ENCODE measurements around the gene ZCCHC14.

ZCCHC14 gene

GRCh38 chr16:87457061-87457611, 35.7 kb downstream of the ZCCHC14 start:
- H3K4me3 Mint-ChIP-seq, result no peak overlapping the region
- peaks cover 14% of the 10 kb centered on the region for H3K4me1 Mint-ChIP-seq (ENCODE audit: low read depth)
- intact Hi-C loops (cut with micrococcal nuclease), result no loop called here
- H3K9me3 Mint-ChIP-seq, result no peaks in the 10 kb centered on the region
- no peaks in the 10 kb centered on the region for H3K27me3 Mint-ChIP-seq
- H3K27ac Mint-ChIP-seq, result no peak overlapping the region
- peaks cover 74% of the 10 kb centered on the region for H3K36me3 Mint-ChIP-seq (ENCODE audit: low read depth)

- Mint-ChIP-seq H3K4me1 (ENCODE audit: low read depth) (peaks cover 8% of the 10 kb centered on the region), H3K4me3 (no peak overlapping the region), H3K27me3 (no peaks in the 10 kb centered on the region), H3K9me3 (no peaks in the 10 kb centered on the region), H3K27ac (no peak overlapping the region), H3K36me3 (ENCODE audit: low read depth) (peaks cover 82% of the 10 kb centered on the region)
- intact Hi-C loops (cut with micrococcal nuclease), result no loop called here
These were observed 38.4 kb downstream of the ZCCHC14 start for GRCh38 chr16:87454391-87454790.

- no peak overlapping the region for H3K27ac Mint-ChIP-seq
- H3K27me3 Mint-ChIP-seq, result no peaks in the 10 kb centered on the region
- peaks cover 82% of the 10 kb centered on the region for H3K36me3 Mint-ChIP-seq (ENCODE audit: low read depth)
- no peak overlapping the region for H3K4me3 Mint-ChIP-seq
- peaks cover 8% of the 10 kb centered on the region for H3K4me1 Mint-ChIP-seq (ENCODE audit: low read depth)
- intact Hi-C loops (cut with micrococcal nuclease), result no loop called here
- no peaks in the 10 kb centered on the region for H3K9me3 Mint-ChIP-seq
These were observed 39.5 kb downstream of the ZCCHC14 start for GRCh38 chr16:87453326-87453725.

GRCh38 chr16:87451563-87452210, 41.1 kb downstream of the ZCCHC14 start:
- H3K36me3 Mint-ChIP-seq (ENCODE audit: low read depth), result peaks cover 83% of the 10 kb centered on the region
- H3K4me3 Mint-ChIP-seq, result no peak overlapping the region
- no peaks in the 10 kb centered on the region for H3K27me3 Mint-ChIP-seq
- intact Hi-C loops (cut with micrococcal nuclease), result no loop called here
- H3K4me1 Mint-ChIP-seq (ENCODE audit: low read depth), result peaks cover 8% of the 10 kb centered on the region
- no peak overlapping the region for H3K27ac Mint-ChIP-seq
- no peaks in the 10 kb centered on the region for H3K9me3 Mint-ChIP-seq

- Mint-ChIP-seq H3K27me3 (no peaks in the 10 kb centered on the region), H3K36me3 (ENCODE audit: low read depth) (peaks cover 89% of the 10 kb centered on the region), H3K4me3 (no peak overlapping the region), H3K4me1 (ENCODE audit: low read depth) (peaks cover 2% of the 10 kb centered on the region), H3K9me3 (no peaks in the 10 kb centered on the region), H3K27ac (no peak overlapping the region)
- intact Hi-C loops (cut with micrococcal nuclease), result no loop called here
These were observed 44.0 kb downstream of the ZCCHC14 start for GRCh38 chr16:87448866-87449265.

- H3K27me3 Mint-ChIP-seq, result no peaks in the 10 kb centered on the region
- peaks cover 83% of the 10 kb centered on the region for H3K36me3 Mint-ChIP-seq (ENCODE audit: low read depth)
- no peak overlapping the region for H3K27ac Mint-ChIP-seq
- H3K9me3 Mint-ChIP-seq, result no peaks in the 10 kb centered on the region
- intact Hi-C loops (cut with micrococcal nuclease), result no loop called here
- H3K4me3 Mint-ChIP-seq, result no peak overlapping the region
- H3K4me1 Mint-ChIP-seq (ENCODE audit: low read depth), result no peaks in the 10 kb centered on the region
These were observed 45.5 kb downstream of the ZCCHC14 start for GRCh38 chr16:87447323-87447722.

GRCh38 chr16:87446479-87446878, 46.3 kb downstream of the ZCCHC14 start:
- no peak overlapping the region for H3K27ac Mint-ChIP-seq
- no peaks in the 10 kb centered on the region for H3K9me3 Mint-ChIP-seq
- intact Hi-C loops (cut with micrococcal nuclease), result no loop called here
- peaks cover 81% of the 10 kb centered on the region for H3K36me3 Mint-ChIP-seq (ENCODE audit: low read depth)
- no peaks in the 10 kb centered on the region for H3K4me1 Mint-ChIP-seq (ENCODE audit: low read depth)
- no peaks in the 10 kb centered on the region for H3K27me3 Mint-ChIP-seq
- H3K4me3 Mint-ChIP-seq, result no peak overlapping the region

GRCh38 chr16:87445486-87445885, 47.3 kb downstream of the ZCCHC14 start:
- intact Hi-C loops (cut with micrococcal nuclease), result no loop called here
- Mint-ChIP-seq H3K4me1 (ENCODE audit: low read depth) (peaks cover 6% of the 10 kb centered on the region), H3K36me3 (ENCODE audit: low read depth) (peaks cover 78% of the 10 kb centered on the region), H3K4me3 (no peak overlapping the region), H3K27ac (no peak overlapping the region), H3K27me3 (no peaks in the 10 kb centered on the region), H3K9me3 (no peaks in the 10 kb centered on the region)

GRCh38 chr16:87443964-87444363, 48.9 kb downstream of the ZCCHC14 start:
- H3K4me1 Mint-ChIP-seq (ENCODE audit: low read depth), result peaks cover 6% of the 10 kb centered on the region
- no peaks in the 10 kb centered on the region for H3K9me3 Mint-ChIP-seq
- H3K4me3 Mint-ChIP-seq, result no peak overlapping the region
- intact Hi-C loops (cut with micrococcal nuclease), result no loop called here
- H3K27ac Mint-ChIP-seq, result no peak overlapping the region
- no peaks in the 10 kb centered on the region for H3K27me3 Mint-ChIP-seq
- peaks cover 68% of the 10 kb centered on the region for H3K36me3 Mint-ChIP-seq (ENCODE audit: low read depth)

- no peak overlapping the region for H3K27ac Mint-ChIP-seq
- H3K4me3 Mint-ChIP-seq, result no peak overlapping the region
- H3K27me3 Mint-ChIP-seq, result no peaks in the 10 kb centered on the region
- H3K9me3 Mint-ChIP-seq, result no peaks in the 10 kb centered on the region
- intact Hi-C loops (cut with micrococcal nuclease), result no loop called here
- peaks cover 6% of the 10 kb centered on the region for H3K4me1 Mint-ChIP-seq (ENCODE audit: low read depth)
- H3K36me3 Mint-ChIP-seq (ENCODE audit: low read depth), result peaks cover 60% of the 10 kb centered on the region
These were observed 49.8 kb downstream of the ZCCHC14 start for GRCh38 chr16:87443016-87443415.

GRCh38 chr16:87442581-87442966, 50.2 kb downstream of the ZCCHC14 start:
- Mint-ChIP-seq H3K27me3 (no peaks in the 10 kb centered on the region), H3K27ac (no peak overlapping the region), H3K36me3 (ENCODE audit: low read depth) (peaks cover 60% of the 10 kb centered on the region), H3K4me1 (ENCODE audit: low read depth) (peaks cover 6% of the 10 kb centered on the region), H3K4me3 (no peak overlapping the region), H3K9me3 (no peaks in the 10 kb centered on the region)
- intact Hi-C loops (cut with micrococcal nuclease), result no loop called here

GRCh38 chr16:87441886-87442580, 50.8 kb downstream of the ZCCHC14 start:
- peaks cover 6% of the 10 kb centered on the region for H3K4me1 Mint-ChIP-seq (ENCODE audit: low read depth)
- intact Hi-C loops (cut with micrococcal nuclease), result no loop called here
- H3K27ac Mint-ChIP-seq, result no peak overlapping the region
- peaks cover 54% of the 10 kb centered on the region for H3K36me3 Mint-ChIP-seq (ENCODE audit: low read depth)
- no peaks in the 10 kb centered on the region for H3K27me3 Mint-ChIP-seq
- no peak overlapping the region for H3K4me3 Mint-ChIP-seq
- no peaks in the 10 kb centered on the region for H3K9me3 Mint-ChIP-seq

- Mint-ChIP-seq H3K9me3 (no peaks in the 10 kb centered on the region), H3K4me1 (ENCODE audit: low read depth) (peaks cover 25% of the 10 kb centered on the region), H3K27me3 (peaks cover 3% of the 10 kb centered on the region), H3K27ac (no peak overlapping the region), H3K36me3 (ENCODE audit: low read depth) (peaks cover 33% of the 10 kb centered on the region), H3K4me3 (no peak overlapping the region)
- intact Hi-C loops (cut with micrococcal nuclease), result no loop called here
These were observed 52.9 kb downstream of the ZCCHC14 start for GRCh38 chr16:87439926-87440325.

- intact Hi-C loops (cut with micrococcal nuclease), result no loop called here
These were observed 54.2 kb downstream of the ZCCHC14 start for GRCh38 chr16:87438611-87438985.

More at GRCh38 chr16:87438611-87438985, 54.2 kb downstream of the ZCCHC14 start:
- Mint-ChIP-seq H3K27ac (no peak overlapping the region), H3K4me1 (ENCODE audit: low read depth) (peaks cover 25% of the 10 kb centered on the region), H3K9me3 (no peaks in the 10 kb centered on the region), H3K4me3 (no peak overlapping the region), H3K36me3 (ENCODE audit: low read depth) (peaks cover 32% of the 10 kb centered on the region), H3K27me3 (peaks cover 3% of the 10 kb centered on the region)

Data from dendritic cell treated with granulocyte-macrophage colony-stimulating factor and Interleukin-4, amounts not matched to agents 40 ng/mL and 50 ng/mL, for 4 days (primary cell).